NCI-H748 (cell line): ENCODE data around the gene LUC7L.

Experiments used
- DNase-seq: peaks from one replicate; lab custom pipeline; 2025; ENCODE audit not compliant: unreplicated experiment; lab: John Stamatoyannopoulos, UW

Gene LUC7L

DNA sequence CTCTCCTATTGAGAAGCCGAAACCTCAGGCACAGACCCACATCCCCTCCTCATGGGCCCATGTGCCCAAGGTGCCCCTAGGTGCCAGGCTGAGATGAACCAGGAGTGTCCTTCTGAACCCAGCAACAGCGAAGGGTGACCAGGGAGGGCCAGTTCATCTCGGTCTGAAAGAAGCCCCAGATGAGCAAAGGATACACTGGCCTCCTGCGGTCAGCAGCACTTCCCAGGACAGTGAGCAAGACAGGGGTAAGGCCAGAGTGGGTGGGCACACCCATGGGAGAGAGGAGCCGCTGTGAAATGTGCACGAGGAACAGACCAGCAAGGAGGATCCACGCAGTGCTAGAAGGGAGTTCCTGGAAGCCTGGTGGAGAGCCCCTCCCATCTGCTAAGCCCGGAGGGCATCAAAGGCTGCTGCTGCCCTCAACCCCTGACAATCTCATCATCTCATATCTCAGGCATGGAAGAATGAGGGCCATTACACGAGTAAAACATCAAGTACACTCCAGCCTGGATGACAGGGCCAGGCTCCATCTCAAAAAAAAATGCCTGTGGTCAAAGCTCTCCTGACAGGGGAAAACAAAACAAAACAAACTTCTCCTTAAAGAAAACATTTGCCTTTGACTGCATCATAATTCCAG lies 80.1 kb downstream of the LUC7L start:
- DNase-seq, result no peak

GRCh38 chr16:146646-147045 lies 82.6 kb downstream of the LUC7L start:
- DNase-seq, result no peak

- no peak for DNase-seq
Observed at GRCh38 chr16:144797-145252, 84.4 kb downstream of the LUC7L start.

DNA sequence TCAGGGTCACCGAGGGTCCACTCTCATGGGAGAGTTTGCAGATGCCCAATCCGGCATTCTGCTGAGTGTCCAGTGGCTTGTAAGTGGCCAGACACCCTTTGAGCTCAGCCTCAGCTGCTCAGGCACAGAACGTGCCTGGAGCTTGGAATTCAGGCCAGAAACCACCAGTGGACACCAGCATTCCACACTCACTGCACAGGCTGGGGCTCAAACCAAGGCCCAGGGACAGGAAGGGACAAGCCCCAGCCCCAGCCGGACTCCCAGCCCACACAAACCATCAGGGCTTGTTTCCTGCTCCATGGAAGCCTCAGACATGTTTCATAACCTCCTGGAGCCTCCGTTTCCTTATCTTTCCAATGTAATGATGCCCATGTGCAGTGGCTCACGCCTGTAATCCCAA lies 85.8 kb downstream of the LUC7L start:
- DNase-seq, result no peak

DNA sequence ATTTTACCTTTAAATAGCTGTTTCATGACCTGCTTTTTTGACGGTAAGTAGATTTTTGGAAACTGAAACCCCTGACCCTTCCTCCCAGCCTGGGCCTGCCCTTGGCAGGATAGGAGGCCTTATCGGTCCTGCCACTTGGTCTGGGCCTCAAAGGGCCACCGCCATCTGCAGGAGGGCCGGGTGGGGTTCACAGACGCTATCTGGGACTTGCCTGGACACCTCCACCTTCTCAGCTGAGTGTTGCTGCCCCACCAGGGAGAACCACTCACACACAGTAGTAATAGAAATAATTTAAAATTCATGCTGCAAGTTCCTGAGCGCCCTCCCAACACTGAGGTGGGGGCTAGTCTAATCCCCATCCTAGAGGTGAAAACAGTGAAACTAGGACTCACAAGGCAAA lies 86.2 kb downstream of the LUC7L start:
- DNase-seq, result no peak

GRCh38 chr16:142405-142967 lies 86.8 kb downstream of the LUC7L start:
- no peak for DNase-seq

DNA sequence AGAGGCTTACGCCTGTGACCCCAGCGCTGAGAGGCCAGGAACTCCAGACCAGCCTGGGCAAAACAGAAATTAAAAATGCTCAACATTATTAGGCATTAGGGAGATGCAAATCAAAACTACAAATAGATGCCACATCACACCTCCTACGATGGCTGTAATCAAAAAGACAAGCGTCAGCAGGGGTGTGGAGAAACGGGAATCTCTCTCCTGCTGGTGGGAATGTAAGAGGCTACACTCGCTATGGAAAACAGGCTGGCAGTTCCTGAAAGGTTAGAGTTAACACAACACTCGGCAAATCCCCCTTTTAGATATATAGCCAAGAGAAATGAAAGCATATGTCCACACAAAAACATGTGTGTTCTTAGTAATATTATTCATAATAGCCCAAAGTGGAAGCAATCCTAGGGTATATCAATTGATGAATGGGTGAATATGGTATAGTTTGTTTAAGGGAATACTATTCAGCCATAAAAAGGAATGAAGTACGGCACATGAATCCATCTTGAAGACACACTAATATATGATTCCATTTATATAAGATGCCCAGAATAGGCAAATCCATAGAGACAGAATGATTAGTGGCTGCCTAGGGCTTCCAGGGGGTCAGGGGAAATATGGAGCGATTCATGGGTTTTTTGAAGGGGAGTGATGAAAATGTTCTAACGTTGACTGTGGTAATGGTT lies 88.9 kb downstream of the LUC7L start:
- no peak for DNase-seq
